Suprapubic skin (tissue), 4 donors: ENCODE measurements around the gene PDE11A. TPM values are rescaled to one million over a fixed set of nuclear protein-coding genes. Genes with fewer than 3 reads are reported as not detected.

Experiments used
- DNase-seq, 2 donors: peaks; one replicate each; pipeline ENCODE4 v3.0.0-alpha.2; 2019; ENCODE audit warnings: low spot score in 2 of 2
- H3K27ac ChIP-seq: fragments of 200-600 bp; sonication (generic); one replicate; pipeline ENCODE4 v1.5.1; 2019
- H3K27me3 ChIP-seq: fragments of 200-600 bp; sonication (generic); one replicate; pipeline ENCODE4 v1.5.1; 2019
- H3K36me3 ChIP-seq: fragments of 200-600 bp; sonication (generic); one replicate; pipeline ENCODE4 v1.5.1; 2019
- H3K4me1 ChIP-seq: fragments of 200-600 bp; sonication (generic); one replicate; pipeline ENCODE4 v1.5.1; 2019
- H3K4me3 ChIP-seq: fragments of 200-600 bp; sonication (generic); one replicate; pipeline ENCODE4 v1.5.1; 2019; ENCODE audit warnings: mild to moderate bottlenecking
- H3K9me3 ChIP-seq: fragments of 200-600 bp; sonication (generic); one replicate; pipeline ENCODE4 v1.5.1; 2019
- CTCF ChIP-seq, 2 donors: fragments of 200-600 bp in 1 of 2; fragments of 450-650 bp in 1 of 2; sonication (generic) in 1 of 2; IDR thresholded peaks; one replicate each; pipeline ENCODE4 v1.5.1; 2016 to 2019; ENCODE audit warnings: antibody characterized with exemption in 2 of 2, mild to moderate bottlenecking in 1 of 2, moderate library complexity in 1 of 2
- EP300 ChIP-seq: sonication (generic); formaldehyde crosslinking; IDR thresholded peaks from one replicate; pipeline ENCODE4 v1.6.1; 2017; ENCODE audit warnings: antibody characterized with exemption
- POLR2A ChIP-seq, 2 donors: fragments of 450-650 bp; IDR thresholded peaks; one replicate each; pipeline ENCODE4 v1.6.1; 2017; ENCODE audit warnings: antibody characterized with exemption in 2 of 2, mild to moderate bottlenecking in 2 of 2, moderate library complexity in 2 of 2
- POLR2AphosphoS5 ChIP-seq, 3 donors: sonication (generic); formaldehyde crosslinking; IDR thresholded peaks; one replicate each; pipeline ENCODE4 v1.6.1; 2017; ENCODE audit warnings: antibody characterized with exemption in 3 of 3
- WGBS: methylation state at CpG from one replicate; pipeline ENCODE4 v1.1.5; 2018; 5-methylcytosine and 5-hydroxymethylcytosine counted together
- total RNA-seq, 4 donors: library from RNA; depleted of rRNA; stranded (reverse); fragments of >200 nt; gene quantifications; one replicate each; pipeline ENCODE4 v1.1.0, GENCODE V29; 2016

The PDE11A gene
- total RNA-seq, 4 donors from 2014 or later = 0.08 to 1.0 (median 0.36) TPM

GRCh38 chr2:177905640-177906039 lies 166.9 kb downstream of the PDE11A start:
- WGBS = 81% methylated on average over 2 of the region's 2 CpGs
- Histone ChIP-seq H3K9me3 (no peaks in the 10 kb centered on the region), H3K36me3 (no peaks in the 10 kb centered on the region), H3K27me3 (no peaks in the 10 kb centered on the region), H3K4me3 (no peak overlapping the region), H3K27ac (no peak overlapping the region), H3K4me1 (peaks cover 8% of the 10 kb centered on the region)
- DNase-seq = no peak
- no peak for TF ChIP-seq POLR2AphosphoS5 (IDR thresholded peaks at IDR 0.05)
- TF ChIP-seq EP300 = no peak
- TF ChIP-seq CTCF (IDR thresholded peaks at IDR 0.05) = no peak
- TF ChIP-seq POLR2A (IDR thresholded peaks at IDR 0.05) = no peak

- 50% methylated on average over 2 of the region's 2 CpGs for WGBS
- Histone ChIP-seq H3K4me3 (no peak overlapping the region), H3K27ac (no peak overlapping the region), H3K9me3 (no peaks in the 10 kb centered on the region), H3K36me3 (no peaks in the 10 kb centered on the region), H3K4me1 (peaks cover 4% of the 10 kb centered on the region), H3K27me3 (no peaks in the 10 kb centered on the region)
- no peak for DNase-seq
- TF ChIP-seq EP300 (no peak), POLR2A (IDR thresholded peaks at IDR 0.05) (no peak), POLR2AphosphoS5 (IDR thresholded peaks at IDR 0.05) (no peak), CTCF (IDR thresholded peaks at IDR 0.05) (no peak)
These were observed 170.0 kb downstream of the PDE11A start for GRCh38 chr2:177902395-177903163.

- no peaks in the 10 kb centered on the region for H3K9me3 ChIP-seq
- no peak for TF ChIP-seq POLR2A (IDR thresholded peaks at IDR 0.05)
- TF ChIP-seq EP300 = no peak
- no peak for TF ChIP-seq CTCF (IDR thresholded peaks at IDR 0.05)
These were observed 172.5 kb downstream of the PDE11A start for GRCh38 chr2:177900082-177900481.

GRCh38 chr2:177897278-177897677 lies 175.3 kb downstream of the PDE11A start:
- DNase-seq = no peak
- Histone ChIP-seq H3K4me3 (no peak overlapping the region), H3K4me1 (no peaks in the 10 kb centered on the region), H3K36me3 (no peaks in the 10 kb centered on the region), H3K27me3 (no peaks in the 10 kb centered on the region), H3K27ac (no peak overlapping the region), H3K9me3 (no peaks in the 10 kb centered on the region)
- WGBS = 68% methylated on average over 5 of the region's 5 CpGs
- TF ChIP-seq POLR2A (IDR thresholded peaks at IDR 0.05) (no peak), CTCF (IDR thresholded peaks at IDR 0.05) (no peak), EP300 (no peak), POLR2AphosphoS5 (IDR thresholded peaks at IDR 0.05) (no peak)

More at GRCh38 chr2:177900082-177900481, 172.5 kb downstream of the PDE11A start:
- H3K36me3 ChIP-seq = no peaks in the 10 kb centered on the region
- H3K27me3 ChIP-seq = no peaks in the 10 kb centered on the region
- no peak overlapping the region for H3K4me3 ChIP-seq
- DNase-seq = no peak
- H3K4me1 ChIP-seq = no peaks in the 10 kb centered on the region
- no peak overlapping the region for H3K27ac ChIP-seq

- H3K4me1 ChIP-seq = no peaks in the 10 kb centered on the region
- H3K4me3 ChIP-seq = no peak overlapping the region
- no peak overlapping the region for H3K27ac ChIP-seq
- H3K36me3 ChIP-seq = no peaks in the 10 kb centered on the region
- H3K9me3 ChIP-seq = no peaks in the 10 kb centered on the region
- WGBS = 45% methylated on average over 3 of the region's 3 CpGs
- no peaks in the 10 kb centered on the region for H3K27me3 ChIP-seq
- DNase-seq = no peak
- no peak for TF ChIP-seq EP300
- TF ChIP-seq CTCF (IDR thresholded peaks at IDR 0.05) = no peak
- no peak for TF ChIP-seq POLR2AphosphoS5 (IDR thresholded peaks at IDR 0.05)
- TF ChIP-seq POLR2A (IDR thresholded peaks at IDR 0.05) = no peak
These were observed 176.0 kb downstream of the PDE11A start for GRCh38 chr2:177896587-177896986.
